ENCODE results near the gene TRMT112.

TRMT112 gene

GRCh38 chr11:64317325-64317960 is at the start of gene TRMT112:
Gene TRMT112 (minus strand): TSS chr11:64317559. CDS start chr11:64317526, 33 bp downstream.
- TF ChIP-seq GATA2 (IDR thresholded peaks at IDR 0.05; ENCODE audit: low read depth, low read length): no peak
- no peak for TF ChIP-seq GATA3 (IDR thresholded peaks at IDR 0.05; ENCODE audit: low read depth, low read length)

- TF ChIP-seq GATA2 (IDR thresholded peaks at IDR 0.05; ENCODE audit: low read depth, low read length) (no peak), GATA3 (IDR thresholded peaks at IDR 0.05; ENCODE audit: low read depth, low read length) (no peak)
Measured at GRCh38 chr11:64366751-64367150, 49.4 kb upstream of the TRMT112 start.

- no peak for TF ChIP-seq GATA2 (IDR thresholded peaks at IDR 0.05; ENCODE audit: low read depth, low read length)
- TF ChIP-seq GATA3 (IDR thresholded peaks at IDR 0.05; ENCODE audit: low read depth, low read length): no peak
Measured at GRCh38 chr11:64364911-64365310, 47.6 kb upstream of the TRMT112 start.

- TF ChIP-seq GATA2 (IDR thresholded peaks at IDR 0.05; ENCODE audit: low read depth, low read length) (no peak), GATA3 (IDR thresholded peaks at IDR 0.05; ENCODE audit: low read depth, low read length) (no peak)
Measured at GRCh38 chr11:64364435-64364834, 47.1 kb upstream of the TRMT112 start.

- no peak for TF ChIP-seq GATA3 (IDR thresholded peaks at IDR 0.05; ENCODE audit: low read depth, low read length)
- TF ChIP-seq GATA2 (IDR thresholded peaks at IDR 0.05; ENCODE audit: low read depth, low read length): no peak
Measured at GRCh38 chr11:64362339-64362738, 45.0 kb upstream of the TRMT112 start.

- TF ChIP-seq GATA3 (IDR thresholded peaks at IDR 0.05; ENCODE audit: low read depth, low read length) (no peak), GATA2 (IDR thresholded peaks at IDR 0.05; ENCODE audit: low read depth, low read length) (no peak)
Measured at GRCh38 chr11:64361659-64362058, 44.3 kb upstream of the TRMT112 start.

GRCh38 chr11:64360448-64360921 is 43.1 kb upstream of the TRMT112 start:
- TF ChIP-seq GATA3 (IDR thresholded peaks at IDR 0.05; ENCODE audit: low read depth, low read length) (no peak), GATA2 (IDR thresholded peaks at IDR 0.05; ENCODE audit: low read depth, low read length) (no peak)

- TF ChIP-seq GATA3 (IDR thresholded peaks at IDR 0.05; ENCODE audit: low read depth, low read length) (no peak), GATA2 (IDR thresholded peaks at IDR 0.05; ENCODE audit: low read depth, low read length) (no peak)
Measured at GRCh38 chr11:64359712-64360445, 42.5 kb upstream of the TRMT112 start.

- TF ChIP-seq GATA3 (IDR thresholded peaks at IDR 0.05; ENCODE audit: low read depth, low read length) (no peak), GATA2 (IDR thresholded peaks at IDR 0.05; ENCODE audit: low read depth, low read length) (no peak)
Measured at GRCh38 chr11:64358907-64359711, 41.8 kb upstream of the TRMT112 start, which contains the start of gene RPS6KA4. Gene RPS6KA4 (plus strand): TSS chr11:64359162. CDS start chr11:64359236, 74 bp downstream.

GRCh38 chr11:64358536-64358906 is 41.2 kb upstream of the TRMT112 start:
- no peak for TF ChIP-seq GATA2 (IDR thresholded peaks at IDR 0.05; ENCODE audit: low read depth, low read length)
- no peak for TF ChIP-seq GATA3 (IDR thresholded peaks at IDR 0.05; ENCODE audit: low read depth, low read length)

- TF ChIP-seq GATA2 (IDR thresholded peaks at IDR 0.05; ENCODE audit: low read depth, low read length): no peak
- TF ChIP-seq GATA3 (IDR thresholded peaks at IDR 0.05; ENCODE audit: low read depth, low read length): no peak
Measured at GRCh38 chr11:64357904-64358535, 40.7 kb upstream of the TRMT112 start.

- TF ChIP-seq GATA3 (IDR thresholded peaks at IDR 0.05; ENCODE audit: low read depth, low read length) (no peak), GATA2 (IDR thresholded peaks at IDR 0.05; ENCODE audit: low read depth, low read length) (no peak)
Measured at GRCh38 chr11:64357446-64357845, 40.1 kb upstream of the TRMT112 start.

- TF ChIP-seq GATA2 (IDR thresholded peaks at IDR 0.05; ENCODE audit: low read depth, low read length) (no peak), GATA3 (IDR thresholded peaks at IDR 0.05; ENCODE audit: low read depth, low read length) (no peak)
Measured at GRCh38 chr11:64356498-64357411, 39.4 kb upstream of the TRMT112 start.
